HUES48 (cell line): ENCODE data around the gene VEGFA.

Experiments used
- H3K27ac ChIP-seq: one replicate; pipeline ENCODE4 v1.7.0; 2013; ENCODE audit warnings: low read depth, low read length, inconsistent platforms
- H3K27me3 ChIP-seq: 2 replicates; pipeline ENCODE4 v1.6.1; 2013; ENCODE audit warnings: mild to moderate bottlenecking, low read length; ENCODE audit not compliant: control insufficient read depth, insufficient read depth
- H3K36me3 ChIP-seq: 2 replicates; pipeline ENCODE4 v1.6.1; 2013; ENCODE audit warnings: low read length; ENCODE audit not compliant: control insufficient read depth, insufficient read depth
- H3K4me1 ChIP-seq: 2 replicates; pipeline ENCODE4 v1.6.1; 2013; ENCODE audit warnings: mild to moderate bottlenecking, low read length; ENCODE audit not compliant: control insufficient read depth, insufficient read depth
- H3K4me3 ChIP-seq: 2 replicates; pipeline ENCODE4 v1.5.1; 2013; ENCODE audit warnings: mild to moderate bottlenecking, low read depth, low read length
- H3K9ac ChIP-seq: 2 replicates; pipeline ENCODE4 v1.6.1; 2013; ENCODE audit warnings: mild to moderate bottlenecking, low read depth, low read length, moderate library complexity
- H3K9me3 ChIP-seq: 2 replicates; pipeline ENCODE4 v1.6.1; 2013; ENCODE audit warnings: low read length; ENCODE audit not compliant: control insufficient read depth, insufficient read depth

The VEGFA gene

GRCh38 chr6:43823879-43824702, 54.1 kb downstream of the VEGFA start:
- Histone ChIP-seq H3K4me1 (no peaks in the 10 kb centered on the region), H3K9ac (no peak overlapping the region), H3K36me3 (no peaks in the 10 kb centered on the region), H3K27ac (no peak overlapping the region), H3K27me3 (no peaks in the 10 kb centered on the region), H3K4me3 (no peak overlapping the region), H3K9me3 (no peaks in the 10 kb centered on the region)

- Histone ChIP-seq H3K27me3 (no peaks in the 10 kb centered on the region), H3K36me3 (no peaks in the 10 kb centered on the region), H3K27ac (no peak overlapping the region), H3K4me1 (no peaks in the 10 kb centered on the region), H3K9ac (no peak overlapping the region), H3K9me3 (no peaks in the 10 kb centered on the region), H3K4me3 (no peak overlapping the region)
Observed at GRCh38 chr6:43824703-43825064, 54.7 kb downstream of the VEGFA start.

- Histone ChIP-seq H3K9ac (no peak overlapping the region), H3K4me1 (no peaks in the 10 kb centered on the region), H3K27ac (no peak overlapping the region), H3K4me3 (no peak overlapping the region), H3K36me3 (no peaks in the 10 kb centered on the region), H3K27me3 (no peaks in the 10 kb centered on the region), H3K9me3 (no peaks in the 10 kb centered on the region)
Observed at GRCh38 chr6:43825187-43826115, 55.4 kb downstream of the VEGFA start.

- Histone ChIP-seq H3K27ac (no peak overlapping the region), H3K4me1 (no peaks in the 10 kb centered on the region), H3K9ac (no peak overlapping the region), H3K9me3 (no peaks in the 10 kb centered on the region), H3K36me3 (no peaks in the 10 kb centered on the region), H3K27me3 (no peaks in the 10 kb centered on the region), H3K4me3 (no peak overlapping the region)
Observed at GRCh38 chr6:43826730-43827129, 56.7 kb downstream of the VEGFA start.

- Histone ChIP-seq H3K36me3 (no peaks in the 10 kb centered on the region), H3K9ac (no peak overlapping the region), H3K9me3 (no peaks in the 10 kb centered on the region), H3K4me3 (no peak overlapping the region), H3K27me3 (no peaks in the 10 kb centered on the region; the same call in 1 of the 2 replicates), H3K4me1 (no peaks in the 10 kb centered on the region), H3K27ac (no peak overlapping the region)
Observed at GRCh38 chr6:43827898-43828297, 57.9 kb downstream of the VEGFA start.

- Histone ChIP-seq H3K27me3 (no peaks in the 10 kb centered on the region; the same call in 1 of the 2 replicates), H3K36me3 (no peaks in the 10 kb centered on the region), H3K27ac (no peak overlapping the region), H3K9me3 (no peaks in the 10 kb centered on the region), H3K9ac (no peak overlapping the region), H3K4me1 (no peaks in the 10 kb centered on the region), H3K4me3 (no peak overlapping the region)
Observed at GRCh38 chr6:43828711-43829110, 58.7 kb downstream of the VEGFA start.

GRCh38 chr6:43829470-43829869, 59.5 kb downstream of the VEGFA start:
- no peaks in the 10 kb centered on the region for H3K9me3 ChIP-seq
- H3K27ac ChIP-seq: no peak overlapping the region
- no peak overlapping the region for H3K4me3 ChIP-seq
- H3K9ac ChIP-seq: no peak overlapping the region
- H3K36me3 ChIP-seq: no peaks in the 10 kb centered on the region
- no peaks in the 10 kb centered on the region for H3K4me1 ChIP-seq
- H3K27me3 ChIP-seq: no peaks in the 10 kb centered on the region; the same call in 1 of the 2 replicates

- no peaks in the 10 kb centered on the region; the same call in 1 of the 2 replicates for H3K27me3 ChIP-seq
- H3K9me3 ChIP-seq: no peaks in the 10 kb centered on the region
- no peak overlapping the region for H3K4me3 ChIP-seq
- no peak overlapping the region for H3K9ac ChIP-seq
- H3K4me1 ChIP-seq: no peaks in the 10 kb centered on the region
- no peaks in the 10 kb centered on the region for H3K36me3 ChIP-seq
- no peak overlapping the region for H3K27ac ChIP-seq
Observed at GRCh38 chr6:43830775-43831174, 60.8 kb downstream of the VEGFA start.

- no peak overlapping the region for H3K9ac ChIP-seq
- no peaks in the 10 kb centered on the region; the same call in 1 of the 2 replicates for H3K27me3 ChIP-seq
- no peaks in the 10 kb centered on the region for H3K9me3 ChIP-seq
- H3K4me3 ChIP-seq: no peak overlapping the region
- no peaks in the 10 kb centered on the region for H3K4me1 ChIP-seq
- H3K27ac ChIP-seq: no peak overlapping the region
- H3K36me3 ChIP-seq: no peaks in the 10 kb centered on the region
Observed at GRCh38 chr6:43831191-43831590, 61.2 kb downstream of the VEGFA start.

- Histone ChIP-seq H3K36me3 (no peaks in the 10 kb centered on the region), H3K27ac (no peak overlapping the region), H3K27me3 (no peaks in the 10 kb centered on the region; the same call in 1 of the 2 replicates), H3K4me3 (no peak overlapping the region), H3K9ac (no peak overlapping the region), H3K4me1 (peaks cover 6% of the 10 kb centered on the region; the same call in 1 of the 2 replicates), H3K9me3 (no peaks in the 10 kb centered on the region)
Observed at GRCh38 chr6:43833223-43833995, 63.4 kb downstream of the VEGFA start.
